IMR-90 (cell line): ENCODE results near the gene MYLK4. TPM values are rescaled to one million over a fixed set of nuclear protein-coding genes. Genes with fewer than 3 reads are reported as not detected.

Experiments
- ATAC-seq: fragments of 200-7000 bp; cut with Tn5 transposase; 2 replicates; pipeline ENCODE4 v1.9.1; 2020; ENCODE audit warnings: low read depth, mild to moderate bottlenecking, moderate library complexity
- BruUV-seq: library from RNA; stranded (reverse); fragments of 400-500 nt; replicated peaks from 2 replicates; lab custom pipeline; 2021; lab: Mats Ljungman, UMichigan
- CTCF ChIA-PET: fragments of 300-600 bp; formaldehyde crosslinking; extraction: SDS; loops from one replicate; lab custom pipeline; 2021; ENCODE audit warnings: antibody characterized with exemption; lab: Yijun Ruan, JAX
- POLR2A ChIA-PET: fragments of 300-600 bp; sonication (Branson Sonifier 250); formaldehyde crosslinking; loops from one replicate; lab custom pipeline; 2022; ENCODE audit warnings: antibody characterized with exemption; ENCODE audit not compliant: unreplicated experiment; lab: Charles Lee
- DNase-seq: peaks from one replicate; pipeline ENCODE4 v3.0.0; 2013
- H2AFZ ChIP-seq: replicated peaks from 2 replicates; pipeline ENCODE3; 2013; ENCODE audit warnings: low read length, mild to moderate bottlenecking; ENCODE audit not compliant: poor library complexity
- H2AK5ac ChIP-seq: 2 replicates; pipeline ENCODE4 v1.6.1; 2013; ENCODE audit warnings: low read depth, low read length, inconsistent platforms
- H2AK9ac ChIP-seq: replicated peaks from 2 replicates; pipeline ENCODE3; 2013; ENCODE audit warnings: mild to moderate bottlenecking, low read depth, low read length, moderate library complexity; ENCODE audit not compliant: poor library complexity
- H2BK120ac ChIP-seq: 2 replicates; pipeline ENCODE4 v1.6.1; 2013; ENCODE audit warnings: low read depth, low read length, inconsistent platforms
- H2BK15ac ChIP-seq: 3 replicates; pipeline ENCODE4 v1.6.1; 2013; ENCODE audit warnings: low read depth, low read length, inconsistent platforms
- H2BK20ac ChIP-seq: 2 replicates; pipeline ENCODE4 v1.6.1; 2013; ENCODE audit warnings: low read depth, mild to moderate bottlenecking, inconsistent platforms, low read length, moderate library complexity
- H2BK5ac ChIP-seq: 2 replicates; pipeline ENCODE4 v1.6.1; 2013; ENCODE audit warnings: mild to moderate bottlenecking, low read depth, low read length, inconsistent platforms; ENCODE audit not compliant: poor library complexity, severe bottlenecking
- H3K14ac ChIP-seq: replicated peaks from 2 replicates; pipeline ENCODE4 v1.6.1; 2013; ENCODE audit warnings: low read depth, low read length, inconsistent platforms
- H3K18ac ChIP-seq: 2 replicates; pipeline ENCODE4 v1.6.1; 2013; ENCODE audit warnings: low read depth, low read length, control low read depth
- H3K23ac ChIP-seq: 2 replicates; pipeline ENCODE4 v1.6.1; 2013; ENCODE audit warnings: low read depth, low read length, inconsistent platforms
- H3K27ac ChIP-seq: 2 replicates; pipeline ENCODE4 v1.5.1; 2013; ENCODE audit warnings: mild to moderate bottlenecking, control low read depth, low read length; ENCODE audit not compliant: insufficient read depth
- H3K27me3 ChIP-seq: 2 replicates; pipeline ENCODE4 v1.6.1; 2013; ENCODE audit warnings: low read length; ENCODE audit not compliant: control insufficient read depth, insufficient read depth
- H3K36me3 ChIP-seq: 2 replicates; pipeline ENCODE4 v1.6.1; 2013; ENCODE audit warnings: low read length, mixed read lengths; ENCODE audit not compliant: control insufficient read depth, insufficient read depth
- H3K4ac ChIP-seq: 2 replicates; pipeline ENCODE4 v1.6.1; 2013; ENCODE audit warnings: low read depth, low read length, inconsistent platforms
- H3K4me1 ChIP-seq: 2 replicates; pipeline ENCODE4 v1.6.1; 2013; ENCODE audit warnings: low read length, mixed read lengths; ENCODE audit not compliant: control insufficient read depth, insufficient read depth
- H3K4me2 ChIP-seq: 2 replicates; pipeline ENCODE4 v1.6.1; 2013; ENCODE audit warnings: low read depth, mild to moderate bottlenecking, control low read depth, low read length, moderate library complexity
- H3K4me3 ChIP-seq: 2 replicates; pipeline ENCODE4 v1.5.1; 2013; ENCODE audit warnings: low read depth, mild to moderate bottlenecking, control low read depth, low read length, moderate library complexity; ENCODE audit not compliant: insufficient read depth
- H3K56ac ChIP-seq: 2 replicates; pipeline ENCODE4 v1.6.1; 2013; ENCODE audit warnings: low read length, inconsistent platforms; ENCODE audit not compliant: insufficient read depth; ENCODE audit errors: extremely low read depth
- H3K79me1 ChIP-seq, 2 experiments: 2 replicates each; pipeline ENCODE4 v1.6.1; 2013; ENCODE audit warnings: low read length in 2 of 2, inconsistent platforms in 1 of 2, low read depth in 1 of 2
- H3K9ac ChIP-seq: 2 replicates; pipeline ENCODE4 v1.6.1; 2013; ENCODE audit warnings: low read depth, low read length, control low read depth
- H3K9me1 ChIP-seq: 2 replicates; pipeline ENCODE4 v1.6.1; 2013; ENCODE audit warnings: low read length, inconsistent platforms; ENCODE audit not compliant: insufficient read depth
- H3K9me3 ChIP-seq: 2 replicates; pipeline ENCODE4 v1.6.1; 2013; ENCODE audit warnings: low read length; ENCODE audit not compliant: control insufficient read depth, insufficient read depth
- H4K20me1 ChIP-seq: 2 replicates; pipeline ENCODE4 v1.6.1; 2013; ENCODE audit warnings: low read length, inconsistent platforms; ENCODE audit not compliant: insufficient read depth
- H4K5ac ChIP-seq: 2 replicates; pipeline ENCODE4 v1.6.1; 2013; ENCODE audit warnings: mild to moderate bottlenecking, low read depth, low read length, control low read depth
- H4K8ac ChIP-seq, 2 experiments: 2 replicates each; pipeline ENCODE4 v1.6.1; 2013; ENCODE audit warnings: low read depth in 2 of 2, low read length in 2 of 2, control low read depth in 1 of 2, inconsistent platforms in 1 of 2
- H4K91ac ChIP-seq: 2 replicates; pipeline ENCODE4 v1.6.1; 2013; ENCODE audit warnings: low read depth, low read length, inconsistent platforms; ENCODE audit not compliant: insufficient read depth
- CTCF ChIP-seq: conservative IDR thresholded peaks from 2 replicates; pipeline ENCODE4 v1.5.1; 2012; ENCODE audit warnings: mild to moderate bottlenecking, low read depth, low read length, improper control_type of control experiment
- MXI1 ChIP-seq: IDR thresholded peaks from 2 replicates; pipeline ENCODE4 v1.6.1; 2012; ENCODE audit warnings: low read depth, mild to moderate bottlenecking, low read length, moderate library complexity, borderline replicate concordance
- NFE2L2 ChIP-seq: fragments of 150-350 bp; IDR thresholded peaks from 2 replicates; pipeline ENCODE4 v1.6.1; 2016; ENCODE audit warnings: low read depth, mild to moderate bottlenecking, low read length
- RFX5 ChIP-seq: IDR thresholded peaks from 2 replicates; pipeline ENCODE4 v1.8.0; 2012; ENCODE audit warnings: low read depth, mild to moderate bottlenecking, low read length, moderate library complexity
- WGBS, 2 experiments: methylation state at CpG; one replicate each; pipeline versions ENCODE4 v1.1.5 to v1.1.7; 2013; ENCODE audit warnings: missing lambda C conversion rate in 2 of 2; ENCODE audit not compliant: insufficient read length in 1 of 2; ENCODE audit errors: extremely low coverage in 2 of 2; 5-methylcytosine and 5-hydroxymethylcytosine counted together
- dilution Hi-C: fragments of 300-500 bp; cut with HindIII; formaldehyde crosslinking; loops from one replicate; pipeline ENCODE4 v1.14.3; 2018; ENCODE audit warnings: low sequenced_read_pairs; ENCODE audit not compliant: unreplicated experiment
- in situ Hi-C: fragments of 300-500 bp; cut with MboI; formaldehyde crosslinking; loops from 3 replicates; pipeline ENCODE4 v1.14.3; 2019; ENCODE audit warnings: low sequenced_read_pairs, inconsistent platforms, mixed read lengths
- intact Hi-C: fragments of 100-400 bp; cut with micrococcal nuclease; formaldehyde crosslinking; loops from 2 replicates; pipeline ENCODE4 v1.10.0; 2022
- polyA plus RNA-seq, 3 experiments: library from polyadenylated mRNA; depleted of rRNA; stranded (reverse); fragments of >200 nt; gene quantifications; 2 replicates each; pipeline ENCODE4 v1.2.3, GENCODE V29; 2012; ENCODE audit warnings: low replicate concordance in 1 of 3
- total RNA-seq: library from RNA; depleted of rRNA; stranded (reverse); fragments of >200 nt; gene quantifications from 2 replicates; pipeline ENCODE4 v1.2.3, GENCODE V29; 2012

MYLK4 gene
- total and polyA plus RNA-seq, 2 of the 4 experiments (the other 2 are of a cell fraction) = under 0.01 to 0.07 TPM

- Histone ChIP-seq H3K4ac (no peak overlapping the region), H2BK15ac (no peak overlapping the region; the same call in 2 of the 3 replicates), H3K9me1 (no peaks in the 10 kb centered on the region; the same call in 1 of the 2 replicates), H3K9ac (no peak overlapping the region), H2BK5ac (no peak overlapping the region), H2AFZ (no peak overlapping the region), H3K23ac (no peak overlapping the region), H3K27me3 (no peaks in the 10 kb centered on the region), H2BK120ac (no peak overlapping the region; the same call in 1 of the 2 replicates), H3K9me3 (no peaks in the 10 kb centered on the region), H4K20me1 (no peaks in the 10 kb centered on the region; the same call in 1 of the 2 replicates), H4K8ac (no peak overlapping the region), H3K36me3 (no peaks in the 10 kb centered on the region), H3K18ac (peak overlapping the region; percentile 23; the same call in 1 of the 2 replicates), H3K14ac (no peak overlapping the region; the same call in 1 of the 2 replicates), H3K4me2 (peak overlapping the region; percentile 32; the same call in 1 of the 2 replicates), H3K27ac (no peak overlapping the region), H4K91ac (no peak overlapping the region), H3K4me3 (no peak overlapping the region), H3K4me1 (peaks cover 7% of the 10 kb centered on the region), H2AK9ac (no peak overlapping the region), H3K56ac (no peak overlapping the region), H4K5ac (no peak overlapping the region), H3K79me1 (no peaks in the 10 kb centered on the region; a peak in 1 of 4 replicates), H2AK5ac (no peak overlapping the region), H2BK20ac (no peak overlapping the region)
- ChIA-PET POLR2A (no interaction called here), CTCF (no interaction called here)
- peak; percentile 65 for DNase-seq
- BruUV-seq = no TSS peak
- intact Hi-C loops = no loop called here
- no peak for TF ChIP-seq MXI1
- no peak for TF ChIP-seq CTCF
- TF ChIP-seq RFX5 = no peak
- no peak for TF ChIP-seq NFE2L2
- dilution Hi-C loops = no loop called here
- in situ Hi-C loops = loop anchor here (10.0 kb wide), 1 partner anchor 1160 kb away; no protein-coding TSS in a partner anchor
- no CpG with 5 or more reads among the region's 3 CpGs for WGBS, 2 experiments
- ATAC-seq = peak; percentile 43; the same call in 1 of the 2 replicates
Measured at GRCh38 chr6:2754393-2754792, 3.7 kb upstream of the MYLK4 start.
